K562 (cell line): ENCODE data around the gene SOCS2. TPM values are rescaled to one million over a fixed set of nuclear protein-coding genes. Genes with fewer than 3 reads are reported as not detected.

Experiments
- AFF1 ChIP-seq, 2 experiments: fragments of 450-650 bp; IDR thresholded peaks; 2 replicates each; pipeline ENCODE4 v1.6.1; 2018; ENCODE audit warnings: mild to moderate bottlenecking in 2 of 2, low read depth in 1 of 2; ENCODE audit not compliant: partially characterized antibody in 2 of 2
- CBX3 ChIP-seq, 2 experiments: IDR thresholded peaks; 1 replicate in 1 of 2; 2 replicates in 1 of 2; pipeline ENCODE4 v1.6.1; 2012; ENCODE audit warnings: inconsistent platforms in 2 of 2, low read length in 2 of 2, borderline replicate concordance in 1 of 2, control low read depth in 1 of 2
- GABPA ChIP-seq: fragments of 200-800 bp; sonication (Bioruptor generic); conservative IDR thresholded peaks from 2 replicates; pipeline ENCODE4 v1.6.1; 2016; ENCODE audit warnings: low read depth, missing genetic modification characterization, missing compliant biosample characterization
- MYNN ChIP-seq, 2 experiments: sonication (generic); formaldehyde crosslinking in 1 of 2; IDR thresholded peaks; 2 replicates each; pipeline versions ENCODE4 v1.5.0 to v1.6.1; 2016 to 2020; ENCODE audit warnings: antibody characterized with exemption in 1 of 2, missing genetic modification reagents in 1 of 2
- PHB ChIP-seq: fragments of 250-450 bp; sonication (Bioruptor Pico); IDR thresholded peaks from 2 replicates; pipeline ENCODE4 v1.5.0; 2021
- PYGO2 ChIP-seq: fragments of 450-650 bp; IDR thresholded peaks from 2 replicates; pipeline ENCODE4 v1.6.1; 2016; ENCODE audit warnings: mild to moderate bottlenecking, missing genetic modification characterization, moderate library complexity, missing compliant biosample characterization
- RAD51 ChIP-seq: fragments of 450-650 bp; IDR thresholded peaks from 2 replicates; pipeline ENCODE4 v1.7.1; 2016; ENCODE audit warnings: low read depth, mild to moderate bottlenecking, borderline replicate concordance
- STAT5A ChIP-seq: IDR thresholded peaks from 2 replicates; pipeline ENCODE4 v1.6.1; 2012; ENCODE audit warnings: low read length, inconsistent platforms, borderline replicate concordance
- VEZF1 ChIP-seq: fragments of 200-800 bp; sonication (Bioruptor generic); IDR thresholded peaks from 2 replicates; pipeline ENCODE4 v1.6.1; 2017; ENCODE audit warnings: missing genetic modification characterization, missing compliant biosample characterization
- ZBTB1 ChIP-seq: sonication (generic); formaldehyde crosslinking; IDR thresholded peaks from 2 replicates; pipeline ENCODE4 v1.8.1; 2023; ENCODE audit warnings: missing genetic modification reagents, low read depth, mild to moderate bottlenecking, borderline replicate concordance
- ZNF589 ChIP-seq: fragments of 200-800 bp; sonication (Bioruptor generic); IDR thresholded peaks from 2 replicates; pipeline ENCODE4 v1.6.1; 2016; ENCODE audit warnings: low read depth, missing genetic modification characterization, missing compliant biosample characterization
- ZNF609 ChIP-seq: sonication (generic); formaldehyde crosslinking; IDR thresholded peaks from 2 replicates; pipeline ENCODE4 v1.8.1; 2023; ENCODE audit warnings: missing genetic modification reagents, mild to moderate bottlenecking, borderline replicate concordance
- polyA plus RNA-seq, 8 experiments: library from polyadenylated mRNA; depleted of rRNA in 4 of 8; stranded (reverse) in 5 of 8; unstranded in 3 of 8; fragments of >200 nt; fragmentation: Nextera tagmentation in 2 of 8; fragmentation: Illumina TruSeq in 1 of 8; extraction: Ambion mirVana in 2 of 8; extraction: Trizol in 1 of 8; gene quantifications; 2 replicates each; pipeline versions ENCODE4 v1.2.1 to v1.2.3, GENCODE V29; 2011 to 2014; ENCODE audit warnings: inconsistent platforms in 1 of 8, missing spikeins in 1 of 8
- total RNA-seq, 7 experiments: library from RNA; depleted of rRNA in 6 of 7; stranded (reverse); fragments of >200 nt in 6 of 7; fragmentation: Illumina TruSeq in 2 of 7; extraction: Trizol in 2 of 7; gene quantifications; 2 replicates each; pipeline versions ENCODE4 v1.2.1 to v1.2.3, GENCODE V29; 2011 to 2021; ENCODE audit warnings: low replicate concordance in 1 of 7

The SOCS2 gene
- total and polyA plus RNA-seq, 9 of the 15 experiments (the other 6 are each of a cell fraction or from before 2014, with no cell fraction given): 37.0 to 162 (median 98.7) TPM

GRCh38 chr12:93569656-93570551 lies 2.6 kb upstream of the SOCS2 start (continued):
- peak; percentile 92 for TF ChIP-seq VEZF1 (CRISPR knock-in tag)
- TF ChIP-seq ZNF609: no peak
- peak; percentile 41; the same call in 1 of the 2 replicates for TF ChIP-seq ZNF589 (CRISPR knock-in tag)
- TF ChIP-seq PHB (CRISPR knock-in tag): no peak
- TF ChIP-seq AFF1 (IDR thresholded peaks at IDR 0.05; ENCODE audit: low read depth in 1 of 2, partially characterized antibody in 2 of 2): peak; percentile 59 to 79
- 0 out of 3 replicates have a peak, but pooled peaks of 1 of the 2 experiments have one; percentile 21 for TF ChIP-seq CBX3 (IDR thresholded peaks at IDR 0.05; ENCODE audit: borderline replicate concordance in 1 of 2, low read length in 2 of 2)
- TF ChIP-seq MYNN (IDR thresholded peaks at IDR 0.05): peak; percentile 53; the same call in 1 of the 2 replicates
- TF ChIP-seq MYNN (CRISPR knock-in tag; IDR thresholded peaks at IDR 0.05): no peak
- peak; percentile 73 for TF ChIP-seq GABPA (tag)
- TF ChIP-seq ZBTB1 (CRISPR knock-in tag): peak; percentile 20
- TF ChIP-seq RAD51: 0 out of 2 replicates have a peak, but pooled peaks have one; percentile 28
- peak; percentile 74 for TF ChIP-seq STAT5A
- TF ChIP-seq PYGO2 (tag): no peak
